Hepatocyte (in vitro differentiated cells): ENCODE results near the gene SH3BGRL3.
"Not testable (repeated sequence)": the region's sequence is repeated elsewhere in the genome, so short reads cannot be mapped to it uniquely, and the experiment has no call there.

Source experiments
- CTCF ChIP-seq: fragments of 200-600 bp; sonication (generic); IDR thresholded peaks from 2 replicates; pipeline ENCODE4 v1.5.1; 2016; ENCODE audit warnings: antibody characterized with exemption, mild to moderate bottlenecking; ENCODE audit not compliant: poor library complexity
- EZH2 ChIP-seq: fragments of 200-600 bp; sonication (generic); IDR thresholded peaks from 2 replicates; pipeline ENCODE4 v1.6.1; 2016; ENCODE audit warnings: antibody characterized with exemption, mild to moderate bottlenecking, borderline replicate concordance
- EZH2phosphoT487 ChIP-seq: fragments of 200-600 bp; sonication (generic); IDR thresholded peaks from one replicate; pipeline ENCODE4 v1.6.1; 2018; ENCODE audit warnings: antibody characterized with exemption, mild to moderate bottlenecking, low read depth, moderate library complexity; ENCODE audit not compliant: unreplicated experiment, severe bottlenecking

- TF ChIP-seq CTCF, EZH2phosphoT487, EZH2: not testable (repeated sequence)
Measured at GRCh38 chr1:26230682-26231081, 49.2 kb upstream of the SH3BGRL3 start.
